Astrocyte (in vitro differentiated cells and primary cell): ENCODE measurements around the gene TLE7. TPM values are rescaled to one million over a fixed set of nuclear protein-coding genes. Genes with fewer than 3 reads are reported as not detected.

ENCODE experiments used
- DNase-seq: peaks from one replicate; pipeline ENCODE4 v3.0.0-alpha.2; 2010; ENCODE audit warnings: low read depth
- FAIRE-seq: peaks from 2 replicates; lab custom pipeline; 2011; peaks lifted over from hg19 to GRCh38; lab: Jason Lieb, UNC
- H2AFZ ChIP-seq: 2 replicates; pipeline ENCODE4 v1.6.0; 2012; ENCODE audit warnings: low read depth, low read length, inconsistent platforms
- H3K27ac ChIP-seq: 2 replicates; pipeline ENCODE4 v1.5.1; 2011; ENCODE audit warnings: low read depth, low read length, inconsistent platforms
- H3K27me3 ChIP-seq: 2 replicates; pipeline ENCODE4 v1.6.0; 2011; ENCODE audit warnings: low read length, inconsistent platforms; ENCODE audit not compliant: insufficient read depth
- H3K36me3 ChIP-seq: 2 replicates; pipeline ENCODE4 v1.5.1; 2011; ENCODE audit warnings: low read length, inconsistent platforms; ENCODE audit not compliant: insufficient read depth
- H3K4me1 ChIP-seq: 2 replicates; pipeline ENCODE4 v1.5.1; 2011; ENCODE audit warnings: low read length, inconsistent platforms; ENCODE audit not compliant: insufficient read depth
- H3K4me2 ChIP-seq: 2 replicates; pipeline ENCODE4 v1.6.0; 2012; ENCODE audit warnings: low read length, inconsistent platforms
- H3K4me3 ChIP-seq: 2 replicates; pipeline ENCODE4 v1.5.1; 2011; ENCODE audit warnings: low read depth, mild to moderate bottlenecking, low read length, inconsistent platforms; ENCODE audit not compliant: insufficient read depth
- H3K79me2 ChIP-seq: 2 replicates; pipeline ENCODE4 v1.6.0; 2012; ENCODE audit warnings: mild to moderate bottlenecking, low read length, inconsistent platforms; ENCODE audit not compliant: insufficient read depth
- H3K9ac ChIP-seq: 2 replicates; pipeline ENCODE4 v1.6.0; 2012; ENCODE audit warnings: mild to moderate bottlenecking, low read length, inconsistent platforms
- H3K9me3 ChIP-seq: 2 replicates; pipeline ENCODE4 v1.5.1; 2012; ENCODE audit warnings: low read depth, mild to moderate bottlenecking, low read length, inconsistent platforms; ENCODE audit not compliant: insufficient read depth
- H4K20me1 ChIP-seq: 2 replicates; pipeline ENCODE4 v1.6.0; 2012; ENCODE audit warnings: low read length, inconsistent platforms; ENCODE audit not compliant: insufficient read depth
- H3K27ac Mint-ChIP-seq: one replicate; pipeline ENCODE4 v1.8.0; 2021; ENCODE audit warnings: mild to moderate bottlenecking, mixed read lengths; ENCODE audit not compliant: unreplicated experiment
- H3K27me3 Mint-ChIP-seq: one replicate; pipeline ENCODE4 v1.8.0; 2021; ENCODE audit warnings: low read depth, mixed read lengths; ENCODE audit not compliant: unreplicated experiment
- H3K36me3 Mint-ChIP-seq: one replicate; pipeline ENCODE4 v1.8.0; 2021; ENCODE audit warnings: low read depth, mixed read lengths; ENCODE audit not compliant: unreplicated experiment
- H3K4me1 Mint-ChIP-seq: one replicate; pipeline ENCODE4 v1.8.0; 2021; ENCODE audit warnings: low read depth, mixed read lengths; ENCODE audit not compliant: unreplicated experiment
- H3K4me3 Mint-ChIP-seq: one replicate; pipeline ENCODE4 v1.8.0; 2021; ENCODE audit warnings: mild to moderate bottlenecking, moderate library complexity, mixed read lengths; ENCODE audit not compliant: unreplicated experiment
- H3K9me3 Mint-ChIP-seq: one replicate; pipeline ENCODE4 v1.8.0; 2021; ENCODE audit warnings: mild to moderate bottlenecking, mixed read lengths; ENCODE audit not compliant: unreplicated experiment
- CTCF ChIP-seq: IDR thresholded peaks from 2 replicates; pipeline ENCODE4 v1.5.1; 2011; ENCODE audit warnings: low read depth, mild to moderate bottlenecking, inconsistent platforms, low read length, moderate library complexity; ENCODE audit not compliant: insufficient read depth
- EZH2 ChIP-seq: IDR thresholded peaks from 2 replicates; pipeline ENCODE4 v1.6.1; 2012; ENCODE audit warnings: mild to moderate bottlenecking, low read length, inconsistent platforms; ENCODE audit not compliant: insufficient read depth
- total RNA-seq: library from RNA; stranded (reverse); gene quantifications from 2 replicates; pipeline ENCODE4 v1.2.1, GENCODE V29; 2021

The TLE7 gene
- total RNA-seq, 1 donor from 2014 or later = not detected

- Mint-ChIP-seq H3K9me3 (peaks cover 12% of the 10 kb centered on the region), H3K4me3 (no peak overlapping the region), H3K36me3 (peaks cover 3% of the 10 kb centered on the region), H3K27ac (no peak overlapping the region), H3K4me1 (no peaks in the 10 kb centered on the region), H3K27me3 (peaks cover 42% of the 10 kb centered on the region)
- no peak for DNase-seq
- H4K20me1 ChIP-seq = no peaks in the 10 kb centered on the region
- H2AFZ ChIP-seq = no peak overlapping the region
- peaks cover 3% of the 10 kb centered on the region for H3K9me3 ChIP-seq
- no peaks in the 10 kb centered on the region for H3K4me1 ChIP-seq
- H3K4me2 ChIP-seq = no peak overlapping the region
- no peaks in the 10 kb centered on the region for H3K36me3 ChIP-seq
- no peak overlapping the region for H3K9ac ChIP-seq
- no peak for TF ChIP-seq CTCF
- TF ChIP-seq EZH2 = no peak
- H3K27me3 ChIP-seq = peaks cover 4% of the 10 kb centered on the region
- H3K27ac ChIP-seq = no peak overlapping the region
- no peak for FAIRE-seq
- H3K79me2 ChIP-seq = no peaks in the 10 kb centered on the region
- H3K4me3 ChIP-seq = no peak overlapping the region
These were observed 35.1 kb downstream of the TLE7 start for GRCh38 chr16:71406724-71407123.

- Histone ChIP-seq H4K20me1 (no peaks in the 10 kb centered on the region), H3K4me3 (no peak overlapping the region), H3K9ac (no peak overlapping the region), H3K9me3 (peaks cover 3% of the 10 kb centered on the region), H3K79me2 (no peaks in the 10 kb centered on the region), H3K27ac (no peak overlapping the region), H3K27me3 (peaks cover 4% of the 10 kb centered on the region), H3K4me2 (no peak overlapping the region), H2AFZ (no peak overlapping the region), H3K4me1 (no peaks in the 10 kb centered on the region), H3K36me3 (no peaks in the 10 kb centered on the region)
- Mint-ChIP-seq H3K27ac (no peak overlapping the region), H3K4me1 (no peaks in the 10 kb centered on the region), H3K9me3 (peaks cover 12% of the 10 kb centered on the region), H3K4me3 (no peak overlapping the region), H3K36me3 (peaks cover 3% of the 10 kb centered on the region), H3K27me3 (peaks cover 42% of the 10 kb centered on the region)
- TF ChIP-seq EZH2 = no peak
- TF ChIP-seq CTCF = no peak
- DNase-seq (no peak), FAIRE-seq (no peak)
These were observed 35.5 kb downstream of the TLE7 start for GRCh38 chr16:71406316-71406715.

- Histone ChIP-seq H3K27me3 (no peaks in the 10 kb centered on the region), H3K79me2 (no peaks in the 10 kb centered on the region), H3K4me1 (no peaks in the 10 kb centered on the region), H4K20me1 (no peaks in the 10 kb centered on the region), H2AFZ (no peak overlapping the region), H3K4me2 (no peak overlapping the region), H3K4me3 (no peak overlapping the region), H3K36me3 (no peaks in the 10 kb centered on the region), H3K27ac (no peak overlapping the region), H3K9me3 (peaks cover 3% of the 10 kb centered on the region), H3K9ac (no peak overlapping the region)
- H3K27me3 Mint-ChIP-seq = peaks cover 32% of the 10 kb centered on the region
- DNase-seq (no peak), FAIRE-seq (no peak)
- peaks cover 12% of the 10 kb centered on the region for H3K9me3 Mint-ChIP-seq
- peaks cover 3% of the 10 kb centered on the region for H3K36me3 Mint-ChIP-seq
- no peak for TF ChIP-seq CTCF
- no peak for TF ChIP-seq EZH2
- no peak overlapping the region for H3K4me3 Mint-ChIP-seq
- no peak overlapping the region for H3K27ac Mint-ChIP-seq
- H3K4me1 Mint-ChIP-seq = no peaks in the 10 kb centered on the region
These were observed 37.5 kb downstream of the TLE7 start for GRCh38 chr16:71404364-71404763.
